Prostate gland (tissue), 2 donors: ENCODE measurements around the gene C1orf198.

Experiments used
- POLR2A ChIP-seq: fragments of 450-650 bp; IDR thresholded peaks from one replicate; pipeline ENCODE4 v1.6.1; 2016; ENCODE audit warnings: antibody characterized with exemption, mild to moderate bottlenecking
- TF ChIP-seq, protein P1 (sequence below), 4 experiments: fragments of 200-600 bp in 2 of 4; fragments of 450-650 bp in 2 of 4; sonication (generic) in 2 of 4; IDR thresholded peaks; 1 replicate in 3 of 4; 2 replicates in 1 of 4; pipeline ENCODE4 v1.5.1; 2016 to 2019; ENCODE audit warnings: antibody characterized with exemption in 4 of 4, mild to moderate bottlenecking in 2 of 4, moderate library complexity in 2 of 4

- TF ChIP-seq POLR2A, result no peak
- TF ChIP-seq, protein P1, sequence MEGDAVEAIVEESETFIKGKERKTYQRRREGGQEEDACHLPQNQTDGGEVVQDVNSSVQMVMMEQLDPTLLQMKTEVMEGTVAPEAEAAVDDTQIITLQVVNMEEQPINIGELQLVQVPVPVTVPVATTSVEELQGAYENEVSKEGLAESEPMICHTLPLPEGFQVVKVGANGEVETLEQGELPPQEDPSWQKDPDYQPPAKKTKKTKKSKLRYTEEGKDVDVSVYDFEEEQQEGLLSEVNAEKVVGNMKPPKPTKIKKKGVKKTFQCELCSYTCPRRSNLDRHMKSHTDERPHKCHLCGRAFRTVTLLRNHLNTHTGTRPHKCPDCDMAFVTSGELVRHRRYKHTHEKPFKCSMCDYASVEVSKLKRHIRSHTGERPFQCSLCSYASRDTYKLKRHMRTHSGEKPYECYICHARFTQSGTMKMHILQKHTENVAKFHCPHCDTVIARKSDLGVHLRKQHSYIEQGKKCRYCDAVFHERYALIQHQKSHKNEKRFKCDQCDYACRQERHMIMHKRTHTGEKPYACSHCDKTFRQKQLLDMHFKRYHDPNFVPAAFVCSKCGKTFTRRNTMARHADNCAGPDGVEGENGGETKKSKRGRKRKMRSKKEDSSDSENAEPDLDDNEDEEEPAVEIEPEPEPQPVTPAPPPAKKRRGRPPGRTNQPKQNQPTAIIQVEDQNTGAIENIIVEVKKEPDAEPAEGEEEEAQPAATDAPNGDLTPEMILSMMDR (IDR thresholded peaks at IDR 0.05), result no peak
Observed at GRCh38 chr1:230819976-230820375, 48.3 kb downstream of the C1orf198 start.
